NCI-H187 treated with DMSO at 0.1 percent for 48 hours (cell line): Measurements from ENCODE around the gene PTMA.
"Not testable (repeated sequence)": the region's sequence is repeated elsewhere in the genome, so short reads cannot be mapped to it uniquely, and the experiment has no call there.

Experiments used
- DNase-seq: peaks from one replicate; lab custom pipeline; 2025; lab: John Stamatoyannopoulos, UW

PTMA gene, protein sequence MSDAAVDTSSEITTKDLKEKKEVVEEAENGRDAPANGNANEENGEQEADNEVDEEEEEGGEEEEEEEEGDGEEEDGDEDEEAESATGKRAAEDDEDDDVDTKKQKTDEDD

DNA sequence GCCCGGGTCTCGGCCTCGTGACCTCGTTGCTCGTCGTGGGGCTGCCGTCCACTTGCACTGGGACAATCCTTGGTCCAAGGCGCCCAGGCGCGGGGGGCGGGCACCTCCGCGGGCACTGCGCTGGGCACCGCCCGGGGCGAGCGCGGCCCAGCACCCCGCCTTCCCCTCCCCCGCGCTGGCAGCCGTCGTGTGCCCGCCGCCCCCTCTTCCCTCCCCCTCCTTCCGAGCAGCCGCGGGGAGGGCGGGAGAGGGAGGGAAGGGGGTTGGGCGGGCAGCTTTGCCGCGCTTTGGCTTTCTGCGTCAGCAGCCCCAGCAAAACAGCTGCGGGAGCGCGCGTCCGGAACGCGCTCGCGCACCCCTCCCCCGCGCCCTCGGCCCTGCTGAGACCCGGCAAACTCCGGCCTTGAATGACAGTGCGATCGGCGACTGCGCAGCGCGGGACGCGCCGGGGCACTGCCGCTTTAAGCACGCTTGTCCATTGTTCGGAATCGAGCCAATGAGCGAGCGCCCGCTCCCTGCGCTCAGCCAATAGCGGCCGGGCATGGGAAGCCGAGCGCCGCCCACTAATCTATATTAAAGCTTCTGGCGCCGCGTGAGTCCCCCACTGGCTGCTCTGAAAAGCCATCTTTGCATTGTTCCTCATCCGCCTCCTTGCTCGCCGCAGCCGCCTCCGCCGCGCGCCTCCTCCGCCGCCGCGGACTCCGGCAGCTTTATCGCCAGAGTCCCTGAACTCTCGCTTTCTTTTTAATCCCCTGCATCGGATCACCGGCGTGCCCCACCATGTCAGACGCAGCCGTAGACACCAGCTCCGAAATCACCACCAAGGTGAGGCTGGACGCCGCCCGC lies at the start of gene PTMA:
Gene PTMA, plus strand, starts transcription at position 599 of the 846 bp plus-strand sequence. Its CDS starts 182 bp downstream, at position 781.
- DNase-seq: peak; percentile 87

DNA sequence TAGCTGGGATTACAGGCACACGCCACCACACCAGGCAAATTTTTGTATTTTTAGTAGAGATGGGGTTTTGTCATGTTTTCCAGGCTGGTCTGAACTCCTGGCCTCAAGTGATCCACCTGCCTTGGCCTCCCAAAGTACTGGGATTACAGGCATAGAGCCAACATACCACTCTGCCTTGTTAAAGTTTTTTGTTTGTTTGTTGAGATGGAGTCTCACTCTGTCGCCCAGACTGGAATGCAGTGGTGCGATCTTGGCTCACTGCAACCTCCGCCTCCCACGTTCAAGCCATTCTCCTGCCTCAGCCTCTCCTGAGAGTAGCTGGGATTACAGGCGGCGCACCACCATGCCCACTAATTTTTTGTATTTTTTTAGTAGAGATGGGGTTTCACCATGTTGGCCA lies 48.3 kb upstream of the PTMA start:
- not testable (repeated sequence) for DNase-seq

DNA sequence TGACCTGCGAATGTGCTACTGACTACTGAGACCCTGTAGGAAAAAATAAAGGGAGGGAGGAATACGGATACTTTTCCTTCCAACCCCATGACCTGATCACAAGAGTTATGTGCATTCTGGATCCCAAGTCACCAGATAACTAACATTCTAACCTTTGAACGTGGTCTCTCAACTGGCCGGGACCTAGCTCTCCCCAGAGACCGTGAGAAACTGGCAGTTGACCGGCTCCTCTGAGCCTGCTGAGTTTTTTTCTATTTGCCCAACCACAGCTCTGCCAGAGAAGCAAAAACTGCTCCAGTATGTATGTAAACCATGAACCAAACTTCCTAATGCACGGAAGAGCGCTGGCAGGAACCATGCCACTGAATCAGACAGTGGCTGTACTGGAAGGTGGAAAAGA lies 47.5 kb upstream of the PTMA start:
- DNase-seq: no peak

- no peak for DNase-seq
These were observed 46.8 kb upstream of the PTMA start for GRCh38 chr2:231661422-231662027.

DNA sequence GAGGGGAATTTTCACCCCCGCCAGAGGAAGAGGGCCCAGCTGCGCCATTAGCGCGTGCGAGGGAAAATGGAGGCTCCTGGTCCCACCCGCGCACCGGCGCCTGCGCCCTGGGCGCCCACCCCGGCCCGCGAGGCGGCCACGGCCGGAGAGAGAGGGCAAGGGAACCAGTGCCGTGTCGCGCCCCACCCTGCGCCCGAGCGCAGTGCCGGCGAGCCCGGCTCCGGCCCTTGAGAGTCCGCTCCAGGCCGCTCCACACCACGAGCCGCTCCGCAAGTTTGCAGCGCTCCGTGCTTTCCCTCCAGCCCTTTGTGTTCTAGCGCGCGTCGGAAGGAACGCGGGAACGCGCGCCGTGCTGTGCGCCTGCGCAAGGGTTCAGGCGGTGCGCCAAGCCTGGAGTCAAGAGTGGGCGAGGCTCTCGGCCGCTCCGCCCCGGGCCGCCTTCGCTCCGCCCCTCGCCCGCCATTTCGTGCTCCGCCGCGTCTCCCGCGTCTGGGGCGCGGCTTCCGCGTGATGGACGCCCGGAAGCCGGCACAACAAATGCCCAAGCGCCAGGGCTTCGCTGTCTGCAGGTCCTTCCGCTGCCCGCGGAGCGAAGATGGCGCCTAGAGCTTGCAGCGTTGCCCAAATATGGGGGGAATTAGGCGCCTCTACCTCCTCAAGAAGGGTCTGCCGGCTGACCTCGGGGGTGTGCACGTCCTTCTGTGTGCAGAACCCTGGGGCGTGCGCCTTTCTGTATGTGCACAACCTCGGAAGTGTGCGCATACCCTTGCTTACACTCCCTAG lies 46.1 kb upstream of the PTMA start:
- DNase-seq: peak; percentile 51

DNA sequence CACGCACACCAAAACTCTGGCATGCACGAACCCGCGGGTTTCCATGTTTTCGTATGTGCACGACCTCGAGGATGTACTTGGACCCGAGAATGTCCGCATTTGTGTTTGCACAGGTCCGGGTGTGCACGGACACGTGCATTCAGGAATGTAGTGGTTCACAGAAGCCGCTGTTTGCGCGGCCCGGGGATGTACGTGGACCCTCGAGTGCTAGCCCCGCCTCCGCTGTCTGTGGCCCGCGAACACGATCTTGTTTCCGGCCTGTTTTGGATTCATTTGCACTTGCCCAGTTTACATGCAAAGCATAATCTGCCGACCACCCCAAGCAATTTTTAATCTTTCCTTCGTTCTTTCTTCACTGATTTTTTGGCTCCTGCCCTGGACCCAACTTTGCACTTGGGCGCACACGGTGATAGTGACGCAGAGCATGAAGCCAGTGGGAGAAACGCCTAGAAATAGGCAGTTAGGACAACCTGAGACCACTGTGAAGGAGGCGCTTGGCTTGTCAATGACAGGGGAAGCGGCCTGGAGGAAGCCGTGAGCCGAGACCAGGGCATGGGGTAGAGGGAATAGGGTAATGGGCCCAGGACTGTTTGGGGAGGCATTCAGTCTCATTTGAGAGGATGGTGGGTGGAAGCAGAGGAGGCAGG lies 45.4 kb upstream of the PTMA start:
- DNase-seq: no peak

GRCh38 chr2:231663458-231664212 lies 44.7 kb upstream of the PTMA start:
- no peak for DNase-seq

- no peak for DNase-seq
These were observed 43.6 kb upstream of the PTMA start for GRCh38 chr2:231664727-231665126.

DNA sequence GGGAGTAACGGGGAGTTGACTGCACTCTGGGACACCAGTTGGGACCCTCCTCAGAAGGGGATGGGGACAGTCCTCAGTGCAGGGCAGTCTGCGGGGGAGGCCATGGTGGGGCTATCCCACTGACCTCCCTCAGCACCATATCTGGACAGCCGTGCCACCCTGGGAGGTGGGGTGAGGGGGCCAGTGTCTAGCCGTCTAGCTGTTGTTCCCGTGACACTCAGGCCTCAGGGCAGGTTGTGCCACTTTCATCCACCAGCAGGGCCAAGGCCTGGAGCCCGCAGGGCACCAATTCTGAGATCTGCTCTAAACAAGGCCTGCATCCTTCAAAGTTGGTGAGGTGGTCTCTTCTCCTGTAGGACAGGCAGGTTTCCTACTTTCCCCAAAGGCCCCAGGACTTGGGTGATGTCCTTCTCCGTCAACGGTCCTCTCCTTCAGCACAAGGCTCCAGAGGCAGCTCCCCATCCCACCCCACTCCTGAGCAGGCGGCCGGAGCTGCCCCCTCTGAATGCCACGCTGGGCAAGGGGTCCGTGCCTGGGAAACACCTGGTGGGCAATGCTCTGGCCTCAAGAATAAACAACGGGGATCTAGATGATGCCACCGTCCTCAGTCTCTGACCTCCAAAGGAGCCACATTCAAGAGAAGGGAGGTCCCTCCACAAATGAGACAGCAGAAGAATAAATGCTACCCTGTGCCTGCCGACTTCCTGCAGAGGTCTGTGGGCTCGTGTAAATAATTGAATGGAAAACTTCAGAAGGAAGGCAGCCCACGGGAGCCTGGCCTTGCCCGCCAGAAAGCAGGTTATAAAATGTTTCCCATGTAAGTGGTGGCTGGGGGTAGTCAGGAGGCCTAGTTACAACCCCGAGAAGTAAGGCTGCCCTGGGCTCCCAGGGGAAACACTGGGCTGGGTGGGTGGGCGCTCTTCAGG lies 42.8 kb upstream of the PTMA start:
- DNase-seq: no peak

DNA sequence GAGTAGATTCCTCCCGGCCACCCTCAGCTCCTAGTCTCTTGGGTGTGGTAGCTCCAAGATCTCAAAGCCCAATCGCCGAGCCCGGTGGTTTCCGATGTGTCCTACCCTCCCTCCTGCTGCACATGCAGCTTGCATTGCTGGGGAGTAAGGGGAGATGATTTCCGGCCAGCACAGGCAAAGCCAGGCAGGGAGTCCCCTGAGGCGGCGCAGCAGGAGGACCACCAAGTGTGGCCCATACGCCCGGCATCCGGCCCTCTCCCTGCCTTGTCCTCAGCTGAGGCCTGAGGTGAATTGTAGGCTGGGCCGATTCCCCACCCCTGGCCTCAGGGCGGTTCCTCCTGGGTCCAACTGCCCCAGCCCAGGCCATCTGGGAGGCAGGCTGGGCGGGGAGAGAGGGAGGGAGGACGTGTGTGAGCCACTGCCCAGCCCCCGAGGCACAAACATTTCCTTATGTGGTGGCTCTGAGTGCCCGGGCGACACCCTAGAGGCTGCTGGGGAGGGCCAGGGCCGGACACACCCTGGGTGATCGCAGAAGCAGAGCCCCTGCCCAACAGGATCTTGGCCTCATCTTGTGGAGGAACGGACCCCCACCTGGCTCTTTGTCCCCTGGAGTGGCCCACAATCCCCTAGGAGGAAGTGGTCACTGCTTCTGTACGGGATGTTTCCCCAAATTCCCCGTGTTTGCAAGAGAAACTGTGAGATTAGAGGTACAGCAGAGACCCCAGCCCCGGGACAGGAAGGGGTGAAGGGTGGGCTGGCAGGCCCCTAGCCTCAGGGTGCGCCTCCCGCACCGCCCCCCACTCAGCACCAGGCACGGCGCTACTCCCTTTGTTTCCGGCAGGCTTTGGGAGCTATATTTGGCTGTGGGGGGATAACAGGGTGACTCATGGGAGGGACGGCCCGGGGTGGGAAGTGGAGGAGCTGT lies 41.9 kb upstream of the PTMA start:
- no peak for DNase-seq

DNA sequence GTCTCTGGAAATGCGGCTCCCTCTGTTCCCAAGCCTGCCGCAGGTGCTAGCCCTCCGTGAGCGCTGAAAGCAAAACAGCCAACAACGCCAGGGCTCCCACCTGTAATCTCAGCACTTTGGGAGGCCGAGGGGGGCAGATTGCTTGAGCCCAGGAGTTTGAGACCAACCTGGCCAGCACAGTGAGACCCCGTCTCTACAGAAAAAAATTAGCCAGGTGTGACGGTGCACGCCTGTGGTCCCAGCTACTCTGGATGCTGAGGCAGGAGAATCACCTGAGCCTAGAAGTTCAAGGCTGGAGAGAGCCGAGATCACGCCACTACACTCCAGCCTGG lies 41.3 kb upstream of the PTMA start:
- no peak for DNase-seq

DNA sequence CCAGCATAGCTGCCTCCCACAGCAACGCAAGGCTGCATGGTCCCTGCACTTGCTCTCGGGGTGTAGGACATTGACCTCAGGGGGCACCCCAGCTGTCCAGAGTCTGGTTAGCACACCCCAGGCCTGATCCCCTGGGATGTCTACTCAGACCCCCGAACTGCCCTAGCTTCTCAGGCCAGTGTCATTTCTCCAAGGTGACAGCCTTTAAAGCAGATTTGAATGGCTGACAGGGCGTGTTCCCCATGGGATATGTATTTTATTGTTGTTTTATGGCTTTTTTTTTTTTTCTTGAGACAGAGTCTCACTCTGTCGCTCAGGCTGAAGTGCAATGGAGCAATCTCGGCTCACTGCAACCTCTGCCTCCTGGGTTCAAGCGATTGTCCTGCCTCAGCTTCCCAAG lies 40.8 kb upstream of the PTMA start:
- DNase-seq: no peak

- DNase-seq: no peak
These were observed 39.3 kb upstream of the PTMA start for GRCh38 chr2:231668981-231669380.

DNA sequence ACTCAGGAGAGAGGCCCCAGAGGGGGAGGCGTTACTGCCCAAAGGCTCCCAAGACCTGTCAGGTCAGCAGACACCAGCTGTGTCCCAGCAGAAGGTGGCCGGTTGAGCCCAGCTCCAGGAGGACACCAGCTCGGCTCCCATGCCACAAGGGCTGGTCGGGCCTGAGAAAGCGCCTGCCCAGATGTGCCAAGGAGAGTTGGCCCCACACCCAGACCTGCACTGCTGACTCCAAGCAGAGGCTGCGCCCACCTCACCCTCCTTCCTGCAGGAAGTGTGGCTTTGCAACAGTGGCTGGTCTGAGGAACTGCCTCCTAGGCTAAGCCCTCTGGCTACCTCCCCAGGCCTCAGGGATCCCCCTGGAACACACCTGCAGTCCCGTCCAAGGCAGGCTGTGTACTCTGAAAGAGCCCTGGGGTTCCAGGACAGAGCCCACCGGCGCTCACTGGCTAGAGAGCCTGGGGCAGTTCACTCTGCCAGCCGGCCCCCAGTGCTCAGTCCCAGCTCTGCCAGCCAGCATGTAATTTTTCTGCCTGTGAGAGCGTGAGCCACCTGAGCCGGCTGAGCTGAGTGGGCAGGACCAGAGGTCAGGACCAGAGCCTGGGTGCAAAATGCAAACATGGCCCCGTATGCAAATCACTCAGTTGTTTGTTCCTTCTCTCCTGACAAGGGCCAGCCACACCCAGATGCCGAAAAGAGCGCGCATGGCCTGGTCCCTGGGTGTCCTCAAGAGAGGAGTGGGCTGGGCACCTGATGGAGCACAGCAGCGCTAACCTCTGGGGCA lies 36.9 kb upstream of the PTMA start:
- no peak for DNase-seq

- no peak for DNase-seq
These were observed 35.5 kb upstream of the PTMA start for GRCh38 chr2:231672617-231673347.

- peak; percentile 32 for DNase-seq
These were observed 35.0 kb upstream of the PTMA start for GRCh38 chr2:231673348-231673770.

- no peak for DNase-seq
These were observed 33.6 kb upstream of the PTMA start for GRCh38 chr2:231674587-231675338.
